Testis (tissue), 3 donors: ENCODE measurements around the gene KY. TPM values are rescaled to one million over a fixed set of nuclear protein-coding genes. Genes with fewer than 3 reads are reported as not detected.
"Not testable (repeated sequence)": the region's sequence is repeated elsewhere in the genome, so short reads cannot be mapped to it uniquely, and the experiment has no call there.

Experiments
- DNase-seq: peaks from one replicate; pipeline ENCODE4 v3.0.0-alpha.2; 2019
- H3K27ac ChIP-seq, 2 donors: fragments of 200-600 bp; sonication (generic); one replicate each; pipeline ENCODE4 v1.5.1; 2019
- H3K27me3 ChIP-seq: fragments of 200-600 bp; sonication (generic); one replicate; pipeline ENCODE4 v1.5.1; 2019
- H3K36me3 ChIP-seq: fragments of 200-600 bp; sonication (generic); one replicate; pipeline ENCODE4 v1.5.1; 2017; ENCODE audit warnings: low read depth; ENCODE audit errors: missing control alignments
- H3K4me1 ChIP-seq: fragments of 200-600 bp; sonication (generic); one replicate; pipeline ENCODE4 v1.5.1; 2019
- H3K4me3 ChIP-seq, 2 donors: fragments of 200-600 bp; sonication (generic); one replicate each; pipeline ENCODE4 v1.5.1; 2017 to 2019
- H3K9me3 ChIP-seq: fragments of 200-600 bp; sonication (generic); one replicate; pipeline ENCODE4 v1.5.1; 2017
- CTCF ChIP-seq, 3 experiments: fragments of 450-650 bp in 2 of 3; fragments of 200-600 bp in 1 of 3; sonication (generic) in 1 of 3; IDR thresholded peaks; one replicate each; pipeline ENCODE4 v1.5.1; 2016 to 2019; ENCODE audit warnings: antibody characterized with exemption in 3 of 3, mild to moderate bottlenecking in 2 of 3, moderate library complexity in 1 of 3
- POLR2A ChIP-seq: fragments of 450-650 bp; IDR thresholded peaks from one replicate; pipeline ENCODE4 v1.6.1; 2017; ENCODE audit warnings: antibody characterized with exemption, mild to moderate bottlenecking, moderate library complexity
- WGBS, 2 donors: methylation state at CpG; one replicate each; pipeline ENCODE4 v1.1.5; 2018; 5-methylcytosine and 5-hydroxymethylcytosine counted together
- intact Hi-C: fragments of 100-400 bp; cut with DNase I; formaldehyde crosslinking; loops from one replicate; pipeline ENCODE4 v1.15.1; 2023; ENCODE audit warnings: low total_unique reads
- polyA plus RNA-seq: library from polyadenylated mRNA; stranded (reverse); fragments of 350-450 nt; fragmentation: Illumina TruSeq; extraction: RNeasy Lipid Tissue Mini Kit (QIAGEN cat#74804); gene quantifications from one replicate; pipeline ENCODE4 v1.2.3, GENCODE V29; 2014; ENCODE audit warnings: low read depth, low replicate concordance; ENCODE audit not compliant: insufficient read depth
- total RNA-seq, 2 donors: library from RNA; depleted of rRNA; stranded (reverse); fragments of >200 nt; gene quantifications; one replicate each; pipeline ENCODE4 v1.2.3, GENCODE V29; 2016

KY gene
- total and polyA plus RNA-seq, 3 donors from 2014 or later: 0.37 to 2.4 (median 0.71) TPM

- intact Hi-C loops: no loop called here
- WGBS, 2 donors: 94% methylated on average over 5 of the region's 5 CpGs
- H3K4me3 ChIP-seq: no peak overlapping the region
- H3K4me1 ChIP-seq: no peaks in the 10 kb centered on the region
- H3K27me3 ChIP-seq: no peaks in the 10 kb centered on the region
- no peaks in the 10 kb centered on the region for H3K9me3 ChIP-seq
- H3K36me3 ChIP-seq: no peaks in the 10 kb centered on the region
- TF ChIP-seq CTCF (IDR thresholded peaks at IDR 0.05): no peak
- no peak for TF ChIP-seq POLR2A
- H3K27ac ChIP-seq: no peak overlapping the region
- DNase-seq: no peak
These were observed 58.0 kb downstream of the KY start for GRCh38 chr3:134592806-134593205.

- no peak for DNase-seq
- H3K36me3 ChIP-seq: no peaks in the 10 kb centered on the region
- no peak overlapping the region for H3K27ac ChIP-seq
- H3K27me3 ChIP-seq: no peaks in the 10 kb centered on the region
- intact Hi-C loops: no loop called here
- no peak for TF ChIP-seq CTCF (IDR thresholded peaks at IDR 0.05)
- no peak for TF ChIP-seq POLR2A
- no peak overlapping the region for H3K4me3 ChIP-seq
- no peaks in the 10 kb centered on the region for H3K4me1 ChIP-seq
- H3K9me3 ChIP-seq: no peaks in the 10 kb centered on the region
These were observed 60.1 kb downstream of the KY start for GRCh38 chr3:134590766-134591165.

GRCh38 chr3:134579141-134579665 is 71.6 kb downstream of the KY start:
- no peaks in the 10 kb centered on the region for H3K4me1 ChIP-seq
- H3K27me3 ChIP-seq: no peaks in the 10 kb centered on the region
- 91 to 95% methylated on average over 3 of the region's 3 CpGs for WGBS, 2 donors
- no peak overlapping the region for H3K4me3 ChIP-seq
- DNase-seq: no peak
- intact Hi-C loops: no loop called here
- H3K9me3 ChIP-seq: no peaks in the 10 kb centered on the region
- TF ChIP-seq POLR2A (no peak), CTCF (IDR thresholded peaks at IDR 0.05) (no peak)
- H3K27ac ChIP-seq: no peak overlapping the region
- no peaks in the 10 kb centered on the region for H3K36me3 ChIP-seq

DNA sequence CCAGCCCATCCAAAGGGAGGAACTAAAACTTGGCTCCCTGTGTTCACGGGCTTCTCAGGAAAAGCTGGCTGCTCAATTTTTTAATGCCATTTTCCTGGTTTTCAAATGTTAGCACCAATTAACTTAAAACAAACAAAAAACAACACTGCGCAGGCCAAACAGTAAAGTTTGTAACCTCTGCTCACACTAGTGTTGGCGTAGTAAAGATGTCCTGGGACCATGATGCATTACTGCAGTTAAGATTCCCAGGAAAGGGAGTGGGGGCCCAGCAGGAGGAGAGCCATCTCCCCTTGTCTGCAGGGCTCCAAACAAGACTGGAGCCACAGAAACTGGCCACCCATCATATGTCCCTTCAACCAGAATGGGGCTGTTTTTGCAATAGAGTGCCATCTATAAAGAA is 74.0 kb downstream of the KY start:
- Histone ChIP-seq H3K27ac (no peak overlapping the region), H3K27me3 (no peaks in the 10 kb centered on the region), H3K4me1 (no peaks in the 10 kb centered on the region), H3K4me3 (no peak overlapping the region), H3K9me3 (no peaks in the 10 kb centered on the region), H3K36me3 (no peaks in the 10 kb centered on the region)
- WGBS, 2 donors: 78 to 79% methylated on average over 3 of the region's 3 CpGs
- intact Hi-C loops: no loop called here
- no peak for DNase-seq
- TF ChIP-seq CTCF (IDR thresholded peaks at IDR 0.05) (no peak), POLR2A (no peak)

GRCh38 chr3:134576426-134576825 is 74.4 kb downstream of the KY start:
- Histone ChIP-seq H3K9me3 (no peaks in the 10 kb centered on the region), H3K4me1 (no peaks in the 10 kb centered on the region), H3K27ac (no peak overlapping the region), H3K4me3 (no peak overlapping the region), H3K27me3 (no peaks in the 10 kb centered on the region), H3K36me3 (no peaks in the 10 kb centered on the region)
- TF ChIP-seq CTCF (IDR thresholded peaks at IDR 0.05): no peak
- no peak for TF ChIP-seq POLR2A
- intact Hi-C loops: no loop called here
- DNase-seq: no peak
- 73 to 77% methylated on average over 6 of the region's 6 CpGs for WGBS, 2 donors

GRCh38 chr3:134569899-134570298 is 80.9 kb downstream of the KY start:
- WGBS, 2 donors: 95 to 97% methylated on average over 2 of the region's 2 CpGs
- H3K4me1 ChIP-seq, H3K36me3 ChIP-seq, H3K27me3 ChIP-seq, H3K27ac ChIP-seq, intact Hi-C loops, H3K4me3 ChIP-seq, DNase-seq, H3K9me3 ChIP-seq: not testable (repeated sequence)
